Measurements from ENCODE around the gene MACROD2. TPM values are rescaled to one million over a fixed set of nuclear protein-coding genes. Genes with fewer than 3 reads are reported as not detected.

The MACROD2 gene
- total RNA-seq, 4 donors from 2014 or later, result 8.7 to 17.8 (median 10.8) TPM

DNA sequence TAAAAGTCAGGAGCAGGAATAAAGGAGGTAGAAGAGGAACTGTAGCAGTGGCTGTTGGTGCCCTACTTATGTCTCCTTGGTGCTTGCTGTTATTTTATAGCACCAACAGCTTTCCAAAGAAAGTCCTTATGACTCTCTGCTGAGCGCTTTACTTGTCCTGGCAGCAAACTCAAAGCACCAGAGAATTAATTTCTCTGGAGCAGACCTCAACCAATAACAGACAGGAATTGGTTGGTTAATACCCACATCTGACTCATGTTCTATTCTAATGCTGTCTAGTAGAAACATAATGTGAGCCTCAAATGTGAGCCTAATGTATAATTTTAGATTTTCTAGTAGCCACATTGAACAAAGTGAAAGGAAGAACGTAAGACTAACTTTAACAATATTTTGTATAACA, 1892.1 kb downstream of the MACROD2 start:
- intact Hi-C loops (cut with DNase I), result no loop called here
- 96% methylated on average over 2 of the region's 2 CpGs for WGBS, 2 donors
- Histone ChIP-seq H3K9me3 (no peaks in the 10 kb centered on the region), H3K4me1 (peaks cover 0 to 22% of the 10 kb centered on the region in 2 donors), H3K36me3 (no peaks in the 10 kb centered on the region), H3K27me3 (no peaks in the 10 kb centered on the region), H3K4me3 (replicated peaks in 1 of 3) (no peak overlapping the region), H3K27ac (no peak overlapping the region)
- no peak for DNase-seq
- TF ChIP-seq, protein P1, sequence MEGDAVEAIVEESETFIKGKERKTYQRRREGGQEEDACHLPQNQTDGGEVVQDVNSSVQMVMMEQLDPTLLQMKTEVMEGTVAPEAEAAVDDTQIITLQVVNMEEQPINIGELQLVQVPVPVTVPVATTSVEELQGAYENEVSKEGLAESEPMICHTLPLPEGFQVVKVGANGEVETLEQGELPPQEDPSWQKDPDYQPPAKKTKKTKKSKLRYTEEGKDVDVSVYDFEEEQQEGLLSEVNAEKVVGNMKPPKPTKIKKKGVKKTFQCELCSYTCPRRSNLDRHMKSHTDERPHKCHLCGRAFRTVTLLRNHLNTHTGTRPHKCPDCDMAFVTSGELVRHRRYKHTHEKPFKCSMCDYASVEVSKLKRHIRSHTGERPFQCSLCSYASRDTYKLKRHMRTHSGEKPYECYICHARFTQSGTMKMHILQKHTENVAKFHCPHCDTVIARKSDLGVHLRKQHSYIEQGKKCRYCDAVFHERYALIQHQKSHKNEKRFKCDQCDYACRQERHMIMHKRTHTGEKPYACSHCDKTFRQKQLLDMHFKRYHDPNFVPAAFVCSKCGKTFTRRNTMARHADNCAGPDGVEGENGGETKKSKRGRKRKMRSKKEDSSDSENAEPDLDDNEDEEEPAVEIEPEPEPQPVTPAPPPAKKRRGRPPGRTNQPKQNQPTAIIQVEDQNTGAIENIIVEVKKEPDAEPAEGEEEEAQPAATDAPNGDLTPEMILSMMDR (IDR thresholded peaks at IDR 0.05), result no peak
- no peak for TF ChIP-seq POLR2A (IDR thresholded peaks at IDR 0.05)

DNA sequence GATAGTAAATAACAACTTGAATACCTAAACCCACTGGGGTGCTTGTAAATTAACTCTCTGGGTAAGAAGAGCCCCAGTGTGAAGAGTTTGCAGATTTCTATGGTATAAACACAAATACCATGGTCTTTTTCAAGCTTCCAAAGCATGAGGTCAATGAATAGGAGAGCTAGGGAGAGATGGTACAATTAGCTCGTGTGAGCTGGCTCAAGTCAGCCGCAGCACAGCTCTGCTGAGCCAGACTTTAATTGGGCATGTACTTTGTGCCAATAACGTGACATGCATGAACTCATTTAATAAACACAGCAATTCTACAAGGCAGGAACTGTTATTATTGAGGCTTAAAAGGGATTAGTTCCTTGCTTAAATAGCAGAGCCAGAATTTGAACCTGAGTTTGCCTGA, 1893.7 kb downstream of the MACROD2 start:
- H3K27me3 ChIP-seq, result no peaks in the 10 kb centered on the region
- peaks cover 0 to 22% of the 10 kb centered on the region in 2 donors for H3K4me1 ChIP-seq
- no peak overlapping the region for H3K4me3 ChIP-seq (replicated peaks in 1 of 3)
- H3K36me3 ChIP-seq, result no peaks in the 10 kb centered on the region
- H3K9me3 ChIP-seq, result no peaks in the 10 kb centered on the region
- DNase-seq, result no peak
- 34 to 51% methylated on average over 3 of the region's 3 CpGs for WGBS, 2 donors
- no peak overlapping the region for H3K27ac ChIP-seq
- intact Hi-C loops (cut with DNase I), result no loop called here
- TF ChIP-seq POLR2A (IDR thresholded peaks at IDR 0.05), result no peak
- TF ChIP-seq, protein P1 (IDR thresholded peaks at IDR 0.05), result no peak

DNA sequence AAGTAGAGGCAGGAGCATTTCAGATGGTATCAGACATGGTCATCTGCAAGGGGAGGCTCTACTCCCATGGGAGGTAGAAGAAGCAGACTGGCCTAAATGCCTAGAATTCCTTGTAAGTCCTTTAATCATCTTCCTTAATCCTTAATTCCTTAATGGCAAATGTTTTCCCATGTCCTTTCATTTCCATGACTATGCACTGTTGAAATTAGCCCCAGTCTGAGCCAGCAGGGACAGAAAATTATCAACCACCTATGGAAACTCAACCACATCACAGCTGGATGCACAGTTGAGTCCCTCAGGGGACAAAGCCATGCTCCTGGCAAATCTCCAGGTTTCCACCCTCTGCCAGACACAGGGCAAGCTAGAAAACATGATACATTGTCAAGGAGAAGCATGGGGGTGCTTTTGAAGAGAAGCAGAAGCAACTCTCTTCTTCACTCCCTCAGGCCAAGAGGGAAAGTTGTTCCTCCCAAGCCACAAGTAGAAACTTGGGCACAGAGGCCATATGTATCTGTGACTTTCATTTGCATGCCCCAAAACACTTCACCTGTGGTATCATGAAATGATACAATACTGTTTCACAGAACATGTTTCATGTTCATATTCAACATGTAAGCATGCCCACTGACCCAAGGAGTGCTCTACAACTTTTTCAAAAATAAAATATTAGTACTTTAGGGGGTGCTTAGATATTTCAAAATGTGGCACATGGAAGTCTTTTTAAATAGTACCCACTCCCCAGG, 1894.4 kb downstream of the MACROD2 start:
- Histone ChIP-seq H3K27me3 (no peaks in the 10 kb centered on the region), H3K27ac (no peak overlapping the region), H3K36me3 (no peaks in the 10 kb centered on the region), H3K9me3 (no peaks in the 10 kb centered on the region), H3K4me3 (replicated peaks in 1 of 3) (no peak overlapping the region), H3K4me1 (peaks cover 0 to 22% of the 10 kb centered on the region in 2 donors)
- intact Hi-C loops (cut with DNase I), result no loop called here
- TF ChIP-seq POLR2A (IDR thresholded peaks at IDR 0.05), result no peak
- TF ChIP-seq, protein P1 (IDR thresholded peaks at IDR 0.05), result no peak
- DNase-seq, result peak; percentile 49 to 54

DNA sequence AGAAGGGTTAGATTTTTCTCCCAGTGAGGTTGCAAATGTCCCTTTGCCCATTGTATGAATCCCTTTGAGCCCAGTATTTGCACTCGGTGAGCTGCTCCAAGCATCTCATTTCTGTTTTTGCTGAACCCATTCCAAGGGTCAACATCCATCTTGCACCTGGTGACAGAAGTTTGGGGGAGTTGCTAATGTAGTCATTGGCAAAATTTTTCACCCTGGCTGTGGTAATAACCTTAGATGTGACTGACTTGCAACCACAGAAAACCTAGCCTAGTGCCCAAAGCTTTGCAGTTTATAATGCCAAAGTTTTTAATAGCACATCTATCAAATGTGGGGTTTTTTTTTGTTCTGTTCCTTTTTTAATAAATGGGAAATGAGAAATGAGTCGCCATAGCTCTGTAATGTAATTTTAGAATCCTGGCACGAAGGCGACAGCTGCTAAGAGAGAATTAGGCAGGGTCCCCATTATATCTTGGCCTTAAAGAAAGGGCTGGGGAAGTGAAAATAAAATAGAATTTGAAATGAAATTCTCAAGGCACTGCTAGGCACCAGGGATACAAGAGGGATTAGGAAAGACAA, 1895.2 kb downstream of the MACROD2 start:
- 71 to 77% methylated on average over 4 of the region's 4 CpGs for WGBS, 2 donors
- intact Hi-C loops (cut with DNase I), result no loop called here
- no peak for DNase-seq
- H3K4me1 ChIP-seq, result peaks cover 0 to 22% of the 10 kb centered on the region in 2 donors
- TF ChIP-seq POLR2A (IDR thresholded peaks at IDR 0.05), result no peak
- TF ChIP-seq, protein P1 (IDR thresholded peaks at IDR 0.05), result no peak
- H3K4me3 ChIP-seq (replicated peaks in 1 of 3), result no peak overlapping the region
- no peaks in the 10 kb centered on the region for H3K27me3 ChIP-seq
- H3K27ac ChIP-seq, result no peak overlapping the region
- no peaks in the 10 kb centered on the region for H3K9me3 ChIP-seq
- H3K36me3 ChIP-seq, result no peaks in the 10 kb centered on the region

DNA sequence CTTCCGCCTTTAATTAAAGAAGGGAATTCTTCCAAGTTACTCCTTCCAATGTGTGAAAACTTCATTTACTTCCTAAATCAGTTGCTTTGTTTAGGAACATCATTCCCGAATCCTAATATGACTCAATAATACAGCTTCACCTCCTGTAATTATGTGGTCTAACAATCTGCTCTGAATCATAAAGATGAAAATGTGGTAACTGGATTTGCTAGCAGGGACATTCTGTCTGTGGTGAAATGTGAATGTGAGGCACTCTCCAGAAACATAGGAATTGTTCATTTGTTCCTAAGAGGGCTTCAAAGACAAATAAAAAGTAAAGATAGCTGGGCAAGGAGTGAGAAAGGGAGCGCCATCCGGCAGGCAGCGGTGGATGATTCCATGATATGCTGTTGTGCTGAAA, 1899.8 kb downstream of the MACROD2 start:
- H3K27ac ChIP-seq, result no peak overlapping the region
- H3K27me3 ChIP-seq, result no peaks in the 10 kb centered on the region
- H3K4me1 ChIP-seq, result no peaks in the 10 kb centered on the region
- intact Hi-C loops (cut with DNase I), result no loop called here
- H3K36me3 ChIP-seq, result no peaks in the 10 kb centered on the region
- TF ChIP-seq POLR2A (IDR thresholded peaks at IDR 0.05), result no peak
- TF ChIP-seq, protein P1 (IDR thresholded peaks at IDR 0.05), result no peak
- H3K4me3 ChIP-seq (replicated peaks in 1 of 3), result no peak overlapping the region
- H3K9me3 ChIP-seq, result no peaks in the 10 kb centered on the region
- DNase-seq, result no peak
- WGBS, 2 donors, result 94% methylated on average over 5 of the region's 5 CpGs
